GM19397 (cell line): ENCODE data around the gene PTTG1IP2.

Experiments used
- ATAC-seq: cut with Tn5 transposase; IDR thresholded peaks from one replicate; pipeline ENCODE4 v1.9.1; 2021; ENCODE audit warnings: mild to moderate bottlenecking, moderate library complexity; ENCODE audit not compliant: unreplicated experiment

PTTG1IP2 gene

DNA sequence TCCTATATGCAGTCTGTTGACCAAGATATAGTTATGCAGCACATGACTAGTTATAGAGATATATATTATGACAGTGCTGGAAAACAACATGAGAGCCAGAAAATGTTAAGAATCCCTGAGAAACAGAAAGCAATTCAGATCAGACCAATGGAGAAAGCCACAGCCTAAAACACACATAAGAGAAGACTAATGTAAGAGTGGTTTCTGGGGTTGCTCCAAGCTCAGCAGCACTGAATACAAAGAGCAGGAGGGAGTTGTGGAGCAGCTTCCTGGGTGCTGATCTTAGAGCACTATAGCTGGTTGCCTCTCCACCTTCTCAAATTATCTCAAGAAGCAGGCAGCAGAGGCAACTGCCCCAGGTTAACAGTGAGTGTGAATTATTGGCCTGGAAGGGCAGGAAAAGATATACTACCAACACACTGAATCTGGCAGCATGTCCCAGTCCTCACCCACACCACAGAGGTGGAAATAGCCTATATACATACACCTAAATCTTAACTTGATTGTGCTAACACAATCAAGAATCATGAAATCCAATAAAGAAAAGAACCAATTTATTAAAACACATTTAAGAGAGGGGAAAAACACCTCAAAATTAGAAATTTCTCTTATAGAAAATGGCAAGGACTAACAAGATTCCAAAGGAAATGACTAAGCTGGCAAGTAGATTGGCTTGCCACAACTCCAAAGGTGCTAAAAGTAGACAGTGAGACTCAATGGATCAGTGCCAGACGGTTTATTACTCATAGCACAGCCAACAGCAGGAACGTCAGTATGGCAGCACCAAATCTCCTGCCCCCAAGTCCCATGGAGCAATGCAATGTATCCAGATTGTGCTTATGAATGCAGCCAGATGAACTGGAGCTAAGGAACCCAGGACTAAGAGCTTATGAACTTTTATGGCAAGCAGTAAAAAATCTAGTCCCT, 5.1 kb downstream of the PTTG1IP2 start:
- no peak for ATAC-seq

DNA sequence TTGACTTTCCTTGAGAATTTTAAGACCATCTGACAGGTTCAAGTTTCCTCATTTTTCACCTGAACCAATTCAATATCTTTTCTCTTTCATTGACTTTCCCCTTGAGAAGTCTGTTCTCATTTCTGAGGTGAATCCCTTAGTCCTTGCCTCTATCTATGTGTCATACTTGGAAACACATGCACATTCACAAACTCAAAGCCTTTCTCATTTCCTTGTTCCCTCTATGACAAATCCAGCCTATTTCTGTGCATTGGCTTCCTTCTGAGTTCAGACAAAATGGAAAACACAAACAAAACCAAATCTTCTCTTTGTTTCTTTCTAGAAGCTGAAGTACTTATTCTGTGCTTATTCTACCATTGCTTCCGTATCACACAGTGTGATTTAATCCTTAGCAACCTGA, 13.8 kb downstream of the PTTG1IP2 start:
- no peak for ATAC-seq

GRCh38 chr7:90484706-90485105, 15.3 kb downstream of the PTTG1IP2 start:
- no peak for ATAC-seq

DNA sequence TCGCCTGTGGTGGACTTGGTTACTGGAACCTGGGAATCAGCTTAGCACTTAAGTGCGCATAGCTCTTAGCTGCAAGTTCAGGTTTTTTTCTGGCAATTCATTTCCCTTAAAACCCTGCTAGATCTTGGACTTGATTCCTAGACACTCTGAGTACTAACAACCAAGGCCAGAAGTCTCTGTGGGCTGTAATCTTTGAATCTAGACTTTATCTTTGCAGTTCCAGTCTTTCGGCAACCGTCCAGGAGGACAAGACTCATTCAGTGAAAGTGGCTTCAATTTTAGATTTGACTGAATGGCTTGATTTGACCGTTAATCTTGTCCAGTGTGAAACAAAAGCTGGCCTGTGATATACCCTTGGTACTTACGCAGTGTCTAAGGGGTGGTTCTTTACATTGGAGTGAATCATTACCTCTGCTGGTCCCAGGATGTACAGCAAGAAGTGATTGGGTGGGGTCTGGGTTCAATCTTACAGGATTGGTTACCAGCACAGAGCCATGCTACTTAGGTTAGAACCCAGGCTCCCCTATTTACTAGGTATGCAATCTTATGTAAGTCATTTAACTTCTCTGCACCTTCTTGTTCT, 16.4 kb downstream of the PTTG1IP2 start:
- ATAC-seq = no peak

DNA sequence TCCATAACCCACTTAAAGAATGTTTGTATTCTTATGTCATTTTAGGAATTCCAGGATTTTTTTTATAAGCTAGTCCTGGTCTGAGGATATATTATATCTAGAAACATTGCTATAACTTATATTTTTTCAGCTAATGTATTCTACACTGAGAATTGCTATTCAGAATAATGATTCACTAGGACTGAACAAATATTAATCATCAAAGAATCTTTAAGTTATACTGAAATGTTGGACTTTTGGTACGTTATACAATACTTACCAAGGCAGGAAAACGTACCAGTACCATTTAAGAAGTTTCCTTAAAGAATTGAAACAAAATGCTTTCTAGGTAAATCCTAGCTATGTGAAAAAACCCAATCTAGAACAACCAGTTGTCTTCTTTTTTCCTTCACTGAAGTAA, 18.4 kb downstream of the PTTG1IP2 start:
- ATAC-seq = no peak

- no peak for ATAC-seq
Observed at GRCh38 chr7:90488220-90488619, 18.8 kb downstream of the PTTG1IP2 start.

DNA sequence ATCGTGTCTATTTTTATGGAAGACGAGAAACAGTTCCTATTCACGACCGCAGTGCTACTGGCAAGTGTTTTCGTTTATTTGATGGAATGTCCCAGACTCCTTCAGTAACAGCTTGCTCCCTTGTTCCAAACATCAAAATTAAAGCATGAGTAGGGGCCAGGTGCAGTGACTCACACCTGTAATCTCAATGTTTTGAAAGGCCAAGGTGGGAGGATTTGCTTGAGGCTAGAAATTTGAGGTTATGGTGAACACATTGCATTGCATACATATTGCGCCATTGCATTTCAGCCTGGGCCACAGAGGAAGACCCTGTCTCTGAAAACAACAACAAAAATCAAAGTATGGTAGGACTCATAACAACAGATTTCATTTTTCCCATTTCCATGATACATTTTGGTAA, 22.8 kb downstream of the PTTG1IP2 start:
- no peak for ATAC-seq

DNA sequence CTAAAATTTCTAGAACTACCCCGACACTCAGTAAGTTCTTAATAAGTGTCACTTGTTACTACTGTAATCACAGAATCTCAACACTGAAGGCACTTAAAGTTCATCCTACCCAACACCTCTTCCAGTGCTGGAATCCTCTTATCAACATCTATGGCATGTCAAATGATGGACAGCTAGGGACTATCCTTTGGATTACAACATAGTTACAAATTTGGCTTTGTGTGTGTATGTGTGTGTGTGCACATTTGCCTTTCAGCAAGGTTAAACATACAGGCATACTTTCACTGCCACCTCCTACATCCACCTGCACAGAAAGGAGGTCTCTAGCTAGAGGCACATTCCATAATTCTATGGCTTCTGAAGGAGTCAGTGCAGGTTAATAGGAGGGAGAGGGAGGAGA, 25.8 kb downstream of the PTTG1IP2 start:
- ATAC-seq = no peak

DNA sequence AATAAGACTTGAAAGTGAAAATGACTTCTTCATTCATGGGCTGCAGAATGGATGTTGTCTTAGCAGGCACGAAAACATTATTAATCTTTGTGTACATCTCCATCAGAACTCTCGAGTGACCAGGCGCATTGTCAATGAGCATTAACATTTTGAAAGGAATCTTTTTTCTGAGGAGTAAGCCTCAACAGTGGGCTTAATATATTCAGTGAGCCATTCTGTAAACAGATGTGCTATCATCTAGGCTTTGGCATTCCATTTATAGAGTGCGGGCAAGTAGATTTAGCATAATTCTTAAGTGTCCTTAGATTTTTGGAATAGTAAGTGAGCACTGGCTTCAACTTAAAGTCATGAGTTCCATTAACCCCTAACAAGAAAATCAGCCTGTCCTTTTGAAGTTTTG, 33.1 kb downstream of the PTTG1IP2 start:
- no peak for ATAC-seq

DNA sequence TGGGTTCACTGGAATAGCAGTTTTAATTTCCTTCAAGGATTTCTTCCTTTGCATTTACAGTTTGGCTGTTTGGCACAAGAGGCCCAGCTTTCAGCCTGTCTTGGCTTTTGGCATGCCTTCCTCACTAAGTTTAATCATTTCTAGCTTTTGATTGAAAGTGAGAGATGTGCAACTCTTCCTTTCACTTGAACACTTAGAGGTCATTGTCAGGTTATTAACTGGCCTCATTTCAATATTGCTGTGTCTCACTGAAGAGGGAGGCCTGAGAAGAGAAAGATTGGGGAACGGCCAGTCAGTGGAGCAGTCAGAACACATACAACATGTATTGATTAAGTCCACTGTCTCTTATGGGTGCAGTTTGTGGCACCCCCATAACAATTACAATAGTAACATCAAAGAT, 33.9 kb downstream of the PTTG1IP2 start:
- no peak for ATAC-seq

GRCh38 chr7:90507692-90508091, 38.3 kb downstream of the PTTG1IP2 start:
- ATAC-seq = no peak

- no peak for ATAC-seq
Observed at GRCh38 chr7:90511776-90512175, 42.3 kb downstream of the PTTG1IP2 start.

GRCh38 chr7:90512821-90513254, 43.4 kb downstream of the PTTG1IP2 start:
- ATAC-seq = no peak

DNA sequence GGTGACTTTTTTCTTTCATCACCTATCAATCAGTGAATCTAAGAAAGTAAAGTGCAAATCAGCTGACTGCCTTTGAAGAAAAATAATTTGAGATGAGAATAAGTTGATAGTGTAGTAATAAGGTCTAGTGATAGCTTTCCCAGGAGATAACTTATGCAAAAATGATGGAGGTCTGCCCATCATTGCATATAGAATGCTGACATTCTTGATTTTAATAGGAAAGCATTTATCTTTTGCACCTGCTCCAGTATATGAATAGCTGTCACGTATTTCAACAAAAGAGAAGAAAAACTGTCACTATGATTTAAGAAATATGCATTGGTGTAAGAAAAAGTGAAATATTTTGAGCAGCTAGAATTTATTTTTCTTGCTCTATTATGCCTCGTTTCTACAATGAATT, 46.8 kb downstream of the PTTG1IP2 start:
- no peak for ATAC-seq

DNA sequence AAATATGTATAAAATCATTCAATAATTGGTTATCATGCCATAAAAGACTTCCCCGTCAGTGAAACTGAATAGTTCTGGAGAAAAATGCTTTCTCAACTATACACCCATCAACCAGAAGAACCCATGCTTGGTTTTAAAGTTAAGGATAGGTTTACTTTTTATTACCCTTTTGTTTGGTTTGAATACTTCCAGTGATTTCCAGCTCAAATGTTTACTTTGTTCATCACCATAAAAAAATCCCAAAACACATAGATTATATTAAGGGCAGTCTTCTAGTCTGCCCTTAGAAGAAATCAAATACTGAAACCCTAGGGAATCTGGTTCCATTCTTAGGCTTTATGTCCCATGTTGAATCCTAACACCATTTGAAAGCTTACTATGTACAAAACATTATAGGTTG, 49.2 kb downstream of the PTTG1IP2 start:
- no peak for ATAC-seq

- no peak for ATAC-seq
Observed at GRCh38 chr7:90520484-90520883, 51.0 kb downstream of the PTTG1IP2 start.

GRCh38 chr7:90530263-90530662, 60.8 kb downstream of the PTTG1IP2 start:
- no peak for ATAC-seq

GRCh38 chr7:90532231-90532929, 62.9 kb downstream of the PTTG1IP2 start:
- no peak for ATAC-seq

DNA sequence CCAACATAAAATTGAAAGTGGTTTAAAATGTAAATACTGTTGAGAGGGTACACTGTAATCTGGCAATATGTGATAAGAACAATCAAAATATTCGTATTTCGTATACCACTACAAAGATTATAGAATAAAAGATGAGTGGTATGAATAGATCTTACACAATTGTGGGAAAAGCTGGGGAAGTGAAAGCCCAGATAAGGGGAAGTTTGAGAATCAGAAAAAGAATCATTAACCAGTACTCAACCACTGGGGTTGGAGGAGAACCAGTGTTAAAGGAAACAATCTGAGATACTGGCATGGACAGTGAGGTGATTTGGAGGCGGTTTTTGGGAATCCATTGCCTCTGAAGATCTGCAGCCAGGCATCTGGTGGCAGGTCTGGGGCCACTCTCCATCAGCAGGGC, 67.0 kb downstream of the PTTG1IP2 start:
- ATAC-seq = peak; percentile 73

GRCh38 chr7:90538405-90538804, 69.0 kb downstream of the PTTG1IP2 start:
- no peak for ATAC-seq

DNA sequence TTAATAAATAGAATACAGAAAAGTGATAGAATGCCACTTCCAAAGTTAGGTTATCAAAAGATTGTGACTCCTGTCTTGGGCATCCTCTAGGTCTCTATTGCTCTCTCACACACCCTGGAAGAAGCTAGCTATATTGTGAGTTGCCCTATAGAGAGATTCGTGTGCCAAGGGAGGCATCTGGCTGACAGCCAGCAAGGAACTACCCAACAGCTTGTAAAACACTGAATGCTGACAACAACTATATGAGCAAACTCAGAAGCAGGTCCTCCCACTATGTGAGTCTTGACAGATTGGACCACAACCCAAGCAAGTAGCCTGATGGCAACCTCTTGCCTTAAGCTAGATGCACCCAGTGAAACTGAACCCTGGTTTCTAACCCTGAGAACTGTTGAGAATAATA, 71.0 kb downstream of the PTTG1IP2 start:
- ATAC-seq = no peak

- ATAC-seq = no peak
Observed at GRCh38 chr7:90551036-90551435, 81.6 kb downstream of the PTTG1IP2 start.
